Pancreas (tissue), 10 donors: ENCODE data around the gene PPIF. TPM values are rescaled to one million over a fixed set of nuclear protein-coding genes. Genes with fewer than 3 reads are reported as not detected.

Experiments
- ATAC-seq, 4 donors: fragments of 200-7000 bp; cut with Tn5 transposase; one replicate each; pipeline versions ENCODE4 v1.8.0 to v1.9.1; 2020; ENCODE audit warnings: mild to moderate bottlenecking in 4 of 4, moderate library complexity in 4 of 4
- DNase-seq, 6 donors: peaks; one replicate each; pipeline ENCODE4 v3.0.0-alpha.2; 2020
- FAIRE-seq: peaks from 2 replicates; lab custom pipeline; 2012; peaks lifted over from hg19 to GRCh38; lab: Jason Lieb, UNC
- H3K27ac ChIP-seq, 4 donors: fragments of 200-600 bp; sonication (generic); 1 replicate in 3 of 4; 2 replicates in 1 of 4; pipeline versions ENCODE4 v1.5.0 to v1.8.0; 2020
- H3K27me3 ChIP-seq, 4 donors: fragments of 200-600 bp; one replicate each; pipeline ENCODE4 v1.8.0; 2021
- H3K36me3 ChIP-seq, 3 donors: fragments of 200-600 bp; sonication (generic) in 1 of 3; one replicate each; pipeline versions ENCODE4 v1.5.0 to v1.8.0; 2020 to 2021
- H3K4me1 ChIP-seq, 3 donors: fragments of 200-600 bp; one replicate each; pipeline ENCODE4 v1.8.0; 2021
- H3K4me3 ChIP-seq, 4 donors: fragments of 200-600 bp; sonication (generic) in 2 of 4; one replicate each; pipeline versions ENCODE4 v1.5.0 to v1.8.0; 2020 to 2021
- H3K9me3 ChIP-seq, 4 donors: fragments of 200-600 bp; one replicate each; pipeline ENCODE4 v1.8.0; 2021
- CTCF ChIP-seq, 4 donors: fragments of 200-600 bp; sonication (generic) in 3 of 4; IDR thresholded peaks; one replicate each; pipeline versions ENCODE4 v1.5.0 to v1.8.0; 2021; ENCODE audit warnings: antibody characterized with exemption in 4 of 4
- WGBS, 2 donors: extraction: QIAGEN DNeasy Blood & Tissue Kit; methylation state at CpG; one replicate each; pipeline ENCODE4 v1.1.7; 2013; 5-methylcytosine and 5-hydroxymethylcytosine counted together
- intact Hi-C, 3 donors: fragments of 100-400 bp; cut with DNase I; formaldehyde crosslinking; loops; one replicate each; pipeline versions ENCODE4 v1.11.1 to v1.14.2; 2022
- polyA plus RNA-seq, 2 donors: library from polyadenylated mRNA; stranded (reverse); fragments of 200-250 nt; gene quantifications; one replicate each; pipeline ENCODE4 v1.2.3, GENCODE V29; 2013
- total RNA-seq, 6 donors: library from RNA; stranded (reverse); fragmentation: NEBNext Ultra II Directional in 4 of 6; extraction: Animal tissue kit (Norgen Biotek cat#: 25700) in 4 of 6; gene quantifications; one replicate each; pipeline versions ENCODE4 v1.2.1 to v1.2.4, GENCODE V29; 2021 to 2023
- donor health status: healthy with polysubstance abuse.
- donor health status: DM: no; HTN: no; CAD: no; lungs with moderate emphysema.
- donor health status: DM: no; HTN: no; CAD: no.
- donor health status: control.
- donor health status: control.
- donor health status: Bipolar disorder and iron deficiency.
- donor health status: DM: yes; HTN: yes; CAD: no.
- donor health status: DM: no; HTN: no; CAD: no.
- donor health status: DM: no; HTN: no; CAD: no.
- donor health status: DM: yes; HTN: yes; CAD: no.

The PPIF gene
- total and polyA plus RNA-seq, 8 donors = 21.2 to 61.8 (median 42.0) TPM

- intact Hi-C loops = no loop called here
- ATAC-seq (no peak), DNase-seq (peak in 2 of 6 donors; percentile 11 to 69), FAIRE-seq (no peak)
- H3K27me3 ChIP-seq = no peaks in the 10 kb centered on the region
- H3K27ac ChIP-seq = no peak overlapping the region
- H3K36me3 ChIP-seq = peaks cover 24 to 86% (median 57%) of the 10 kb centered on the region in 3 donors
- no peaks in the 10 kb centered on the region for H3K9me3 ChIP-seq
- WGBS, 2 donors = 87 to 90% methylated on average over 19 of the region's 19 CpGs
- no peak overlapping the region for H3K4me3 ChIP-seq
- no peak for TF ChIP-seq CTCF (IDR thresholded peaks at IDR 0.05)
- H3K4me1 ChIP-seq = no peaks in the 10 kb centered on the region
Measured at GRCh38 chr10:79301754-79302530, 45.3 kb upstream of the PPIF start.

- H3K36me3 ChIP-seq = peaks cover 14 to 84% (median 53%) of the 10 kb centered on the region in 3 donors
- DNase-seq = peak in 2 of 6 donors; percentile 22 to 69
- no peak overlapping the region for H3K27ac ChIP-seq
- no peaks in the 10 kb centered on the region for H3K4me1 ChIP-seq
- H3K27me3 ChIP-seq = no peaks in the 10 kb centered on the region
- H3K4me3 ChIP-seq = no peak overlapping the region
- H3K9me3 ChIP-seq = no peaks in the 10 kb centered on the region
- FAIRE-seq = no peak
- intact Hi-C loops = no loop called here
- no peak for ATAC-seq
- WGBS, 2 donors = 89 to 93% methylated on average over 25 of the region's 25 CpGs
- no peak for TF ChIP-seq CTCF (IDR thresholded peaks at IDR 0.05)
Measured at GRCh38 chr10:79303631-79304478, 43.4 kb upstream of the PPIF start.

GRCh38 chr10:79304479-79305087 is 42.7 kb upstream of the PPIF start:
- WGBS, 2 donors = 80 to 93% methylated on average over 6 of the region's 6 CpGs
- intact Hi-C loops = no loop called here
- H3K4me1 ChIP-seq = no peaks in the 10 kb centered on the region
- DNase-seq = peak in 2 of 6 donors; percentile 9 to 34
- H3K27me3 ChIP-seq = no peaks in the 10 kb centered on the region
- peaks cover 14 to 84% (median 52%) of the 10 kb centered on the region in 3 donors for H3K36me3 ChIP-seq
- no peak overlapping the region for H3K27ac ChIP-seq
- no peak for ATAC-seq
- TF ChIP-seq CTCF (IDR thresholded peaks at IDR 0.05) = no peak
- no peaks in the 10 kb centered on the region for H3K9me3 ChIP-seq
- FAIRE-seq = no peak
- no peak overlapping the region for H3K4me3 ChIP-seq

- H3K4me1 ChIP-seq = no peaks in the 10 kb centered on the region
- WGBS, 2 donors = 83 to 89% methylated on average over 8 of the region's 8 CpGs
- FAIRE-seq = no peak
- peak in 2 of 6 donors; percentile 17 to 48 for DNase-seq
- TF ChIP-seq CTCF (IDR thresholded peaks at IDR 0.05) = no peak
- H3K9me3 ChIP-seq = no peaks in the 10 kb centered on the region
- no peak overlapping the region for H3K4me3 ChIP-seq
- H3K27ac ChIP-seq = no peak overlapping the region
- H3K27me3 ChIP-seq = no peaks in the 10 kb centered on the region
- ATAC-seq = no peak
- H3K36me3 ChIP-seq = peaks cover 14 to 88% (median 52%) of the 10 kb centered on the region in 3 donors
- intact Hi-C loops = no loop called here
Measured at GRCh38 chr10:79305515-79305914, 41.8 kb upstream of the PPIF start.
